Measurements from ENCODE around the gene PLA2R1. TPM values are rescaled to one million over a fixed set of nuclear protein-coding genes. Genes with fewer than 3 reads are reported as not detected.

PLA2R1 gene
- 6.5 and 37.4 TPM in 2 replicates for total RNA-seq

GRCh38 chr2:160062292-160063005 lies at the start of gene PLA2R1:
Gene PLA2R1 (minus strand): TSS chr2:160062615. CDS start chr2:160062403, 212 bp downstream.

GRCh38 chr2:159904127-159904958 lies 158.1 kb downstream of the PLA2R1 start, which contains the start of gene LY75:
Gene LY75 (minus strand): TSS chr2:159904756.

Other genes starting within 250 kb of the PLA2R1 start
- 24.6 and 28.9 TPM in 2 replicates for gene LY75, start 157.9 kb downstream of the PLA2R1 start, total RNA-seq
- not detected in 2 replicates for gene ITGB6, start 137.7 kb upstream of the PLA2R1 start, total RNA-seq

Measured in bladder microvascular endothelial cell (primary cell).